Ishikawa (cell line): Measurements from ENCODE around the gene IRX1.

ENCODE experiments used
- CEBPB ChIP-seq: IDR thresholded peaks from 2 replicates; pipeline ENCODE4 v1.6.1; 2012
- CREB1 ChIP-seq: IDR thresholded peaks from 2 replicates; pipeline ENCODE4 v1.6.1; 2012; ENCODE audit warnings: low read depth
- EGR1 ChIP-seq: IDR thresholded peaks from 2 replicates; pipeline ENCODE4 v1.6.1; 2012
- EP300 ChIP-seq: IDR thresholded peaks from 2 replicates; pipeline ENCODE4 v1.6.1; 2012; ENCODE audit warnings: borderline replicate concordance
- FOXM1 ChIP-seq: IDR thresholded peaks from 2 replicates; pipeline ENCODE4 v1.6.1; 2012; ENCODE audit warnings: low read depth, borderline replicate concordance
- NFIC ChIP-seq: IDR thresholded peaks from 2 replicates; pipeline ENCODE4 v1.6.1; 2012
- RAD21 ChIP-seq: IDR thresholded peaks from 2 replicates; pipeline ENCODE4 v1.6.1; 2012; ENCODE audit warnings: low read depth
- TAF1 ChIP-seq: IDR thresholded peaks from 2 replicates; pipeline ENCODE4 v1.6.1; 2012; ENCODE audit warnings: low read depth, mild to moderate bottlenecking
- TCF12 ChIP-seq: IDR thresholded peaks from 2 replicates; pipeline ENCODE4 v1.6.1; 2012; ENCODE audit warnings: low read depth
- TEAD4 ChIP-seq: IDR thresholded peaks from 2 replicates; pipeline ENCODE4 v1.6.1; 2012
- YY1 ChIP-seq: IDR thresholded peaks from 2 replicates; pipeline ENCODE4 v1.6.1; 2012; ENCODE audit warnings: low read depth
- ZBTB7A ChIP-seq: IDR thresholded peaks from 2 replicates; pipeline ENCODE4 v1.6.1; 2012; ENCODE audit warnings: low read depth
- TF ChIP-seq, protein P1 (sequence below): IDR thresholded peaks from 2 replicates; pipeline ENCODE4 v1.6.1; 2012; ENCODE audit warnings: low read depth, mild to moderate bottlenecking
- TF ChIP-seq, protein P2 (sequence below): IDR thresholded peaks from 2 replicates; pipeline ENCODE4 v1.6.1; 2012
- TF ChIP-seq, protein P3 (sequence below): IDR thresholded peaks from 2 replicates; pipeline ENCODE4 v1.6.1; 2012

Gene IRX1

DNA sequence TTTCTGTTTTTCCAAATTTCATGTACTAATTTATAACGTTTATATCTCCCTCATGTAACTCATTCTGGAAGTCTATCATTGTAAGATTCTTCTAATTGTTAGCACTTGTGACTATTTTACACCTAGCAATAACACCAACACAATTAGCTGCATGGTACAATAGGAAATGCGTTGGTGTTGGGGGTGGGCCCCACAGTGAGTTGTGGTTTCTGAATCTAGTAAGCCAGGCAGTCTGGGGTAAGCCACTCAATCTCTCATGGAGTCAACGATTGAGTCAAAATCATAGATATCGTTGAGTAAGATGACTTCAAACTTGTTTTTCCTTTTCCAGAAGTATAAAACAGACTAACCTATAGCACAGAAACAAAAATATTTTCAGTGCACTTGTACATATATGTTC lies 30.0 kb downstream of the IRX1 start:
- TF ChIP-seq, protein P1, sequence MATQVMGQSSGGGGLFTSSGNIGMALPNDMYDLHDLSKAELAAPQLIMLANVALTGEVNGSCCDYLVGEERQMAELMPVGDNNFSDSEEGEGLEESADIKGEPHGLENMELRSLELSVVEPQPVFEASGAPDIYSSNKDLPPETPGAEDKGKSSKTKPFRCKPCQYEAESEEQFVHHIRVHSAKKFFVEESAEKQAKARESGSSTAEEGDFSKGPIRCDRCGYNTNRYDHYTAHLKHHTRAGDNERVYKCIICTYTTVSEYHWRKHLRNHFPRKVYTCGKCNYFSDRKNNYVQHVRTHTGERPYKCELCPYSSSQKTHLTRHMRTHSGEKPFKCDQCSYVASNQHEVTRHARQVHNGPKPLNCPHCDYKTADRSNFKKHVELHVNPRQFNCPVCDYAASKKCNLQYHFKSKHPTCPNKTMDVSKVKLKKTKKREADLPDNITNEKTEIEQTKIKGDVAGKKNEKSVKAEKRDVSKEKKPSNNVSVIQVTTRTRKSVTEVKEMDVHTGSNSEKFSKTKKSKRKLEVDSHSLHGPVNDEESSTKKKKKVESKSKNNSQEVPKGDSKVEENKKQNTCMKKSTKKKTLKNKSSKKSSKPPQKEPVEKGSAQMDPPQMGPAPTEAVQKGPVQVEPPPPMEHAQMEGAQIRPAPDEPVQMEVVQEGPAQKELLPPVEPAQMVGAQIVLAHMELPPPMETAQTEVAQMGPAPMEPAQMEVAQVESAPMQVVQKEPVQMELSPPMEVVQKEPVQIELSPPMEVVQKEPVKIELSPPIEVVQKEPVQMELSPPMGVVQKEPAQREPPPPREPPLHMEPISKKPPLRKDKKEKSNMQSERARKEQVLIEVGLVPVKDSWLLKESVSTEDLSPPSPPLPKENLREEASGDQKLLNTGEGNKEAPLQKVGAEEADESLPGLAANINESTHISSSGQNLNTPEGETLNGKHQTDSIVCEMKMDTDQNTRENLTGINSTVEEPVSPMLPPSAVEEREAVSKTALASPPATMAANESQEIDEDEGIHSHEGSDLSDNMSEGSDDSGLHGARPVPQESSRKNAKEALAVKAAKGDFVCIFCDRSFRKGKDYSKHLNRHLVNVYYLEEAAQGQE, result no peak
- TF ChIP-seq, protein P2, sequence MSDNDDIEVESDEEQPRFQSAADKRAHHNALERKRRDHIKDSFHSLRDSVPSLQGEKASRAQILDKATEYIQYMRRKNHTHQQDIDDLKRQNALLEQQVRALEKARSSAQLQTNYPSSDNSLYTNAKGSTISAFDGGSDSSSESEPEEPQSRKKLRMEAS, result no peak
- TF ChIP-seq CREB1, result no peak
- no peak for TF ChIP-seq CEBPB
- no peak for TF ChIP-seq EGR1
- TF ChIP-seq TCF12, result no peak
- no peak for TF ChIP-seq TEAD4
- TF ChIP-seq YY1, result no peak
- no peak for TF ChIP-seq NFIC
- no peak for TF ChIP-seq ZBTB7A
- no peak for TF ChIP-seq FOXM1
- TF ChIP-seq, protein P3, sequence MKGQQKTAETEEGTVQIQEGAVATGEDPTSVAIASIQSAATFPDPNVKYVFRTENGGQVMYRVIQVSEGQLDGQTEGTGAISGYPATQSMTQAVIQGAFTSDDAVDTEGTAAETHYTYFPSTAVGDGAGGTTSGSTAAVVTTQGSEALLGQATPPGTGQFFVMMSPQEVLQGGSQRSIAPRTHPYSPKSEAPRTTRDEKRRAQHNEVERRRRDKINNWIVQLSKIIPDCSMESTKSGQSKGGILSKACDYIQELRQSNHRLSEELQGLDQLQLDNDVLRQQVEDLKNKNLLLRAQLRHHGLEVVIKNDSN, result no peak
- no peak for TF ChIP-seq EP300
- no peak for TF ChIP-seq RAD21
- no peak for TF ChIP-seq TAF1

DNA sequence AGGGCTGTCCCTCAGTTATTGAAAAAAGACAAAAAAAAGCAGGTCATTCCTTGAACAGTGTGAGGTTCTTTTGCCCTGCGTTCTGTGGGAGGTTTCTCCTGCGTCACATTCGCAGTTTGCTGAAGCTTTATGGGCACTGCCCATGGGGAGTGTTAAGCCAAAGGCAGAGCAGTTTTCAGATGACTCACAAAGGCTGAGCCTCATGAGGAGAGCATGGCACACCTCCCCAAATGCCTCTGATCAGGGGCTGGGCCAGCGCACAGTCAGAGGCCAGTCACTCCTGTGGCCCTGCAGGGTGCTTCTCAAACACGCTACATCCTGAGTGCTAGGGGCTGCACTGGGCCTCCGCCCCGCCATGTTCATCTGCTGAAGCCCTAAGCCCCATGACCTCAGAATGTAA lies 38.4 kb downstream of the IRX1 start:
- TF ChIP-seq CREB1 (no peak), YY1 (no peak), ZBTB7A (no peak), EGR1 (no peak), TCF12 (no peak), EP300 (no peak), TEAD4 (no peak), FOXM1 (no peak), RAD21 (no peak), NFIC (no peak), TAF1 (no peak), CEBPB (no peak)
- TF ChIP-seq, protein P3, result no peak
- TF ChIP-seq, protein P2, result no peak
- TF ChIP-seq, protein P1, result no peak

DNA sequence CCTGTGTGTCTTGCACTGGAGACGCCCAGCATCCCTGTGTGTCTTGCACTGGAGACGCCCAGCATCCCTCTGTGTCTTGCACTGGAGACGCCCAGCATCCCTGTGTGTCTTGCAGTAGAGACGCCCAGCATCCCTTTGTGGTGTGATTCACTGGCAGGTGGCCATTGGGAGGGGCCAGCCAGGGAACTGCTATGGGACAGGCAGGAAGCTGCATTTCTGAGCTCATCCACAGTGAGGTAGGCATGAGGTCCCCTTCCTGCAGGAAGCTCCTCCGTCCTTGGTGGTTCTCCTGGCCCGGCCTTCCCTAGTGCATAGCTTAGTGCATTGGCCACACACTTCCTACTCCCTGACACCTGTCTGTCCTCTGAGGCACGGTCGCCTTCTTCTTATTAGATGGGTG lies 43.5 kb downstream of the IRX1 start:
- TF ChIP-seq TCF12 (no peak), YY1 (no peak), NFIC (no peak), CREB1 (no peak), TAF1 (no peak), EGR1 (no peak), RAD21 (no peak), TEAD4 (no peak), EP300 (no peak), CEBPB (no peak), FOXM1 (no peak), ZBTB7A (no peak)
- TF ChIP-seq, protein P1, result no peak
- TF ChIP-seq, protein P2, result no peak
- TF ChIP-seq, protein P3, result no peak

DNA sequence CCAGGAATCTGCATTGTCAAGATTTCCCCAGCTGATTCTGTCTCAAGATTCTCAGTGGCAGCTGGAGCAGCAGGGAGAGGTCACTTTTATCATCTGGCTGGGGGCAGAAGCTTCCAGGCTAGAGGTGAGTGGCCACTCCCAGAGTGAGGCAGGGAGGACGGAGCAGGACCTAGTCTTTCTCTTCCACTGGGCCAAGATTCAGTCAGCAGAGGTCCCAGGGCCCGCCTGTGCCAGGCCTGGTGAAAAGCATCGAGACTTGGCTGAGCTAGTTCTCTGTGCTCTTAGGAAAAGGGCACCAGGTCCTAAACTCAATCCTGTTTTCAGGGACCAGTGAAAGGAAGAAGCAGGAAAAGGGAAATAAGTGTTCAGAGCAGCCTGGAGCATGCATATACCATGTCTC lies 46.6 kb downstream of the IRX1 start:
- no peak for TF ChIP-seq CEBPB
- TF ChIP-seq FOXM1, result no peak
- no peak for TF ChIP-seq TCF12
- TF ChIP-seq TAF1, result no peak
- TF ChIP-seq NFIC, result no peak
- TF ChIP-seq EP300, result no peak
- no peak for TF ChIP-seq ZBTB7A
- no peak for TF ChIP-seq YY1
- no peak for TF ChIP-seq CREB1
- no peak for TF ChIP-seq RAD21
- no peak for TF ChIP-seq TEAD4
- TF ChIP-seq, protein P2, result no peak
- TF ChIP-seq, protein P3, result no peak
- TF ChIP-seq, protein P1, result no peak
- no peak for TF ChIP-seq EGR1
